RKO (cell line): Measurements from ENCODE around the gene FRMD3.
A peak's percentile ranks its signal among the peaks of the same experiment; 100 is the strongest.

ENCODE experiments used
- DNase-seq: peaks from one replicate; pipeline ENCODE4 v3.0.0-alpha.2; 2016; ENCODE audit warnings: low spot score

The FRMD3 gene

DNA sequence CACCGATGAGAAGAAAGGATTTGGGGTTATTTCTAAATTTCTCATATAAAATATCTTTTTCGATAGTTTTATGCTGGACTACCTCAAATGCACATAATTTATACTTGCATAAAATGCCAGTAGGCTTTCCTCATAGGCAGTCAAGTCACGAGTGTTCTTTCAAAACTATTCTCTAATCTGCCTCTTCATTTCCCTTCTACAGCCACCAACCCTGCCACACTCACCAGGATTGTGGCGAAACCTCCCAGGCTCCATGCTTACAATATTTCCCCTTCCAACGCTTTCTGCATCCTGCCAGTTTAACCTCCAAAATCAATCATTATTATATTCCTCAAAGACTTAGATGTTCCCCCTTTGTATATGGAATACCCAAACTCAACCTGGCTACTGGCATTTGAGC is 65.4 kb downstream of the FRMD3 start:
- no peak for DNase-seq

DNA sequence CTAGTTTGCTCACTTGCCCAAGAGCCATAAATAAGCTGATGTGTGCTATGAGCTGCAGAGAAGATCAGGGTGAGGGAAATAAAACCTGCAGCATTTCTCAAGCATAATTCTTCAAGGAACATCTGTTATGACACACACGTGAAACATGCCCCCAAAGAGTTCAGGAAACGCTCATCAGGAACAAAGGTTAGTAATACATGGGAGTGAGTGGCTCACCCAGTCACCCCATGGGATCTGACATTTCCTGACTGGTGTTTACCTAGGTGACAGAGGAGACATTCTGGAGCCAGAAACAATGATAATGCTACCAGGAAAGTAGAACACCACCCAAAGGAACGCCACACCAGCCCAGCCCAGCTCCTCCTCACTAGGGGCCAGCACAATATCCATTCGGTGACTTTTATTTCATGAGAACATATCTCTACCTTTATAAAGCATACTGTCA is 66.0 kb downstream of the FRMD3 start:
- peak; percentile 46 for DNase-seq

- DNase-seq, result no peak
Measured at GRCh38 chr9:83471241-83471640, 67.0 kb downstream of the FRMD3 start.

DNA sequence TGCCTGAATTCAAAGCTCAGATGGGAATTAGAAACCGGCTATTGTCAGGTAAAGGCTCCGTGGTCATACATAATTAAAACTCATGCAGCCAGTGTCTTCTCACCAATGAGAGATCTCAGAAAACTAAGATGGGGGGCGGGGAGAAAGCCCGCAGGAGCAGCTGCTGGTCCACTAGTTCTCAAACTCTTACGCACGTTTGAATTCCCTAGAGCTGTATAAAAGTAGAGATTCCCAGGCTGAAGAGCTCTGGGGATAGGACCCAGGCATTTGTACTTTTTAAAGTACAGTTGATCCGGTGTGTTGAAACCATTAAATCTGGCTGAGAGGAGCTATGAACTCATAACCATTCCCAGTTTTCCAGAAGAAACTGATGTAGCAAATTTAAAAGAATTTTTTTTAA is 68.5 kb downstream of the FRMD3 start:
- DNase-seq, result no peak

- DNase-seq, result no peak
Measured at GRCh38 chr9:83468821-83469220, 69.4 kb downstream of the FRMD3 start.

- no peak for DNase-seq
Measured at GRCh38 chr9:83466877-83467276, 71.3 kb downstream of the FRMD3 start.

- no peak for DNase-seq
Measured at GRCh38 chr9:83466351-83466750, 71.8 kb downstream of the FRMD3 start.

DNA sequence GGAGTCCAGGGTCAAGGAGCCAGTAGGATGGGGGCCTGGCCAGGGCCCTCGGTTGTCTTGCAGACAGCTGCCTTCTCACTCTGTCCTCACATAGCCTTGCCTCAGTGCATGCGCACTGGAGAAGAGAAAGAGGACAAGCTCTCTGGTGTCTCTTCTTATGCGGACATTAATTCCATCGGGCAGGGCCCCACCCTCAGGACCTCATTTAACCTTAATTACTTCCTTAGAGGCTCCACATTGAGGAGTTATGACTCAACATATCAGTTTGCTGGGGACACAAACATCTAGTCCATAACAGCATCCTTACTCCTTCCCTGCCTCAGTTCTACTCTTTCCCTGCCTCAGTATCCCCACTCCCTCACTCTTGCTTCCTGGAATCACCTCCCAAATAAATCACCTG is 78.4 kb downstream of the FRMD3 start:
- DNase-seq, result no peak

GRCh38 chr9:83458530-83458929 is 79.7 kb downstream of the FRMD3 start:
- no peak for DNase-seq

DNA sequence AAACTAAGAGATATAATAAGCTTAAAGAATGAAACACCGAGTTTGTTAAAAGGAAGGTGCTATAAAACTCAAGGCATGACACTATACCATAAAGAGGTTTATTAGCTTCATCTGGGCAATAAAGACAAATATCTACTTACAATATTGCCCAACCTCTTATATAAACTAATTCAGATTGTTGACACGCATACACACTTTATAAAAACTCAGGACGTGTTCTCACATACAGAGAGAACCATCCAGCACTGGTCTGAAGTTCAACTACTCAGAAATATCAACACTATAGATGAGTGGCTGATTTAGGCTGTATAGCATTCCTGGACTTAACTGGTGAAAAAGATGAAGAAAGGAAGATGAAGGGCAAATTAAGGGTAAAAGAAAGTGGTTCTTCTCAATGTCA is 81.2 kb downstream of the FRMD3 start:
- DNase-seq, result no peak

GRCh38 chr9:83456226-83456625 is 82.0 kb downstream of the FRMD3 start:
- no peak for DNase-seq

DNA sequence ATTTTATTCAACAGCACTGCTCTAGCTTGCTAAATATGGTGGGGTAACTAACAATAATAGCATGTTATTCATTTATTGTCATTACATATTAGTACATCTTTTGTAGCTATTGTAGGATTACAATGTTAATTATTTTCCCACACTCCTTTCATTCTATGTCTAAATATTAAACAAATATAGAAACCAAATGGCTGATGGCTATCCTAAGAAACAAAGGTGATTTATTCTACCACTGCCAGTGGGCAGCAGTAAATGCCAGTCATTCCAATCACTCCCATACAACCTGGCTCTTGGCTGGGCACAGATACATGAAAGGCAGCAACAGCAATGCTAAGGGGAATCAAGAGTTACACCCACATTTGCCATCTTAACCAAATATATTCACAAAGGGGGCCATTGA is 84.1 kb downstream of the FRMD3 start:
- DNase-seq, result no peak

GRCh38 chr9:83451308-83451707 is 86.9 kb downstream of the FRMD3 start:
- DNase-seq, result no peak

DNA sequence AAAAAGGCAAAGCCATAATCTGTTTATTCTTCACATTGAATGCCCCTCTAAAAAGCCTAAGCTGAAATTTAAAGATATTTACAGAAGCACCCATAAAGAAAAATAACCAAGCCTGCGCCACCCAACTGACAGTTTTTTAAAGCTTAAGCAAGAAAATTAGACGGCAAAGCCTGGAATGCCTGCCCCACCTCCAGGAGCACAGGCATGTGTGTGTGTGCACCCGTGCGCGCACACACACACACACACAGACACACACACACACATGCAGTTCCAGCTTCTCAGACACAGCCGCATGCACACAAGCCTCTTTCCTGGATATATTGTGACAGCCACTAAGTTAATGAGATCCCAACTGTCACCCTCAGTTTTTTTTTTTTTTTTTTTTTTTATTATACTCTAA is 88.2 kb downstream of the FRMD3 start:
- DNase-seq, result no peak

GRCh38 chr9:83449166-83449565 is 89.0 kb downstream of the FRMD3 start:
- no peak for DNase-seq

- DNase-seq, result no peak
Measured at GRCh38 chr9:83448626-83449025, 89.6 kb downstream of the FRMD3 start.

DNA sequence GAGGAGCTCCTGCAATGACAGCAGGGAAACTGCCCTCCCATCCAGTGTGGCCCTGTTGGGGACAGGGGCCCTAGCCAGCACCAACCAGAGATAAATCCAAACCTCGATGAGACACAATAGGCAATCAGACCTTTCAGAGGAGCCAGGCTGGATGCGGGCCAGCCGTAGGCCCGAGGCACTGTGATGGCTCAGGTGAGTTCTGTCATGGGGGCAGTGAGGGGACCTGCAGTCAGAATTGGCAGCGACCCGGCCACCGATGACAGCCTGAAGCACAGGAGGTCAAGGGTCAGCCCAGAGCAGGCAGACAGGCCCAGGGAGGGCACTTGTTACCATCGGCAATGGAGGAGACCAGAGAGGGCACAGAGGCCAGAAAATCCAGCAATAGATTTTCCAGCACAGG is 90.8 kb downstream of the FRMD3 start:
- DNase-seq, result no peak

GRCh38 chr9:83445703-83446265 is 92.4 kb downstream of the FRMD3 start:
- no peak for DNase-seq

DNA sequence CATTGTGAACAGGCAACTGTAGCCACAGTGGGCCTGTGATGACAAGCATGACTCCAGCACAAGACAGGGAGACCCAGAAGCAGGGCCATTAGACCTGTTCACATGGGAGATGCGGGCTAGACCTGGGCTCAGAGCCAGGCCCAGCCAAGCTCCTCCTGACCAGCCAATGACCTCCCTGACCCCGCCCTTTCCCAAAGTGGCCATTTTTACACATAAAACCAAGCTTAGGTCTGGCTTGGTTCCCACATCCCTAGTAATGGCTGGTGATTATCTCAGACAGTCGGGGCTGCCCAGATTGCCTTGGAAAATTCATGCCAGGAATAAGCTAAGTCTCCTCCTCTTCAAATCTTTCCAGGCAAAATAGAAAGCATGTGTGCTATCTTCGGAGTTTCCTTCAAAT is 94.1 kb downstream of the FRMD3 start:
- DNase-seq, result no peak

- no peak for DNase-seq
Measured at GRCh38 chr9:83441390-83441789, 96.8 kb downstream of the FRMD3 start.

- no peak for DNase-seq
Measured at GRCh38 chr9:83440641-83441040, 97.6 kb downstream of the FRMD3 start.

GRCh38 chr9:83435301-83435700 is 102.9 kb downstream of the FRMD3 start:
- no peak for DNase-seq

DNA sequence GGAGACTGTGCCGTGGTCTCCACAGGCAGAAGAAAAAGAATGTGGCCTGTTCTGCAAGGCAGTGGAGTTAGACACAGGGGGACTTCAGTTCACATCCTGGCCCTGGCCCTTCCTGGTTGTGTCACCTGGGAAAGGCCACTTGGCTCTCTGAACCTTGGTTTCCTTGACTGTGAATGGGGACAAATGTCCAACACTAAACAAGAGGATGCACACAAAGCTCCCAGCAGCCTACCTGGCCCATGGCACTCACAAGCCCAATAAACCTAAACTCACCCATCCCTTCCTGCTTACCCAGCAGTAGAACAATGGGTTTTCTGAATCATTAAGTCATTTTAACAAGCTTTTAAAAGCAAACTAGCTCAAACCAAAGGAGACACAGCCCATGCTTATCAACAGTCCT is 103.9 kb downstream of the FRMD3 start:
- no peak for DNase-seq

DNA sequence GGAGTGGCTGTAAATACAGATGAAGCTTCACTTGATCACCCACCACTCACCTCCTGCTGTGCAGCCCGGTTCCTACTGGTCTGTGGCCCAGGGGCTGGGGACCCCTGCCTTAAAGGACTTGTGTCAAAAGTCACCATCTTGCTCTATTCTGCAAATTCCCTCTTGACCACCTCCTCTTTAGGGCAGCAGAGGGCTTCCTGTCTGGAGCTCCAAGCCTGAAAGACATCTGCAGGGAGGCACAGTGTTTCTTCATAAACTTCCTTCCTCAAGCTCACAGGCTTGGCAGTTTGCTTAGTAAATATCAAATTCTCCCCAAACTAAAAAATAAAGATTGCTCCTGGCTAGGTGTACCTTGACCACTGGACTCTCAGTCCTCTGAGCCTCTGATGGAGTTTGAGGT is 104.4 kb downstream of the FRMD3 start:
- DNase-seq, result no peak
